Gastroesophageal sphincter (tissue), 3 donors: ENCODE results near the gene COL19A1.

Experiments
- EP300 ChIP-seq: sonication (generic); formaldehyde crosslinking; IDR thresholded peaks from one replicate; pipeline ENCODE4 v1.6.1; 2017; ENCODE audit warnings: antibody characterized with exemption, mild to moderate bottlenecking
- POLR2A ChIP-seq, 2 donors: fragments of 450-650 bp; IDR thresholded peaks; one replicate each; pipeline ENCODE4 v1.6.1; 2017; ENCODE audit warnings: antibody characterized with exemption in 2 of 2, mild to moderate bottlenecking in 2 of 2, moderate library complexity in 1 of 2
- POLR2AphosphoS5 ChIP-seq: sonication (generic); formaldehyde crosslinking; IDR thresholded peaks from one replicate; pipeline ENCODE4 v1.6.1; 2017; ENCODE audit warnings: antibody characterized with exemption
- TF ChIP-seq, protein P1 (sequence below), 4 experiments: fragments of 200-600 bp in 2 of 4; fragments of 450-650 bp in 2 of 4; sonication (generic) in 1 of 4; IDR thresholded peaks; one replicate each; pipeline ENCODE4 v1.5.1; 2017 to 2019; ENCODE audit warnings: antibody characterized with exemption in 4 of 4, mild to moderate bottlenecking in 2 of 4, moderate library complexity in 2 of 4

GRCh38 chr6:69888482-69889233 lies 22.3 kb downstream of the COL19A1 start:
- TF ChIP-seq POLR2A (IDR thresholded peaks at IDR 0.05) (no peak), POLR2AphosphoS5 (no peak), EP300 (no peak)
- TF ChIP-seq, protein P1, sequence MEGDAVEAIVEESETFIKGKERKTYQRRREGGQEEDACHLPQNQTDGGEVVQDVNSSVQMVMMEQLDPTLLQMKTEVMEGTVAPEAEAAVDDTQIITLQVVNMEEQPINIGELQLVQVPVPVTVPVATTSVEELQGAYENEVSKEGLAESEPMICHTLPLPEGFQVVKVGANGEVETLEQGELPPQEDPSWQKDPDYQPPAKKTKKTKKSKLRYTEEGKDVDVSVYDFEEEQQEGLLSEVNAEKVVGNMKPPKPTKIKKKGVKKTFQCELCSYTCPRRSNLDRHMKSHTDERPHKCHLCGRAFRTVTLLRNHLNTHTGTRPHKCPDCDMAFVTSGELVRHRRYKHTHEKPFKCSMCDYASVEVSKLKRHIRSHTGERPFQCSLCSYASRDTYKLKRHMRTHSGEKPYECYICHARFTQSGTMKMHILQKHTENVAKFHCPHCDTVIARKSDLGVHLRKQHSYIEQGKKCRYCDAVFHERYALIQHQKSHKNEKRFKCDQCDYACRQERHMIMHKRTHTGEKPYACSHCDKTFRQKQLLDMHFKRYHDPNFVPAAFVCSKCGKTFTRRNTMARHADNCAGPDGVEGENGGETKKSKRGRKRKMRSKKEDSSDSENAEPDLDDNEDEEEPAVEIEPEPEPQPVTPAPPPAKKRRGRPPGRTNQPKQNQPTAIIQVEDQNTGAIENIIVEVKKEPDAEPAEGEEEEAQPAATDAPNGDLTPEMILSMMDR (IDR thresholded peaks at IDR 0.05) = no peak
